ENCODE measurements around the gene AHI1.
A peak's percentile ranks its signal among the peaks of the same experiment; 100 is the strongest.

The AHI1 gene

DNA sequence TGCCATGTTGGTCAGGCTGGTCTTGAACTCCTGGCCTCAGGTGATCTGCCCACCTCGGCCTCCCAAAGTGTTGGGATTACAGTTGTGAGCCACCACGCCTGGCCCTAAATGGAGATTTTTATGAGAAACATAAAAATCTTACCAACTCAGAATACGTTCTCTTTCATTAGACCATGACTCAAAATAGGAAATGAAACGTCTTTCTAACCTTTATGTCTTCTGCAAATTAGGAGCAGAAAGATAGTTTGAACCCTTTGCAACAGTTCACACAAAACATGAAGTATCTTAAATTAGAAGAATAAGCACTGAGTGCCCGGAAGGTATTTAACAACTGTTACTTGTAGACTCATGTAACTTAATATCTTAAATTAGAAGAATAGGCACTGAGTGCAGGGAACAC lies 48.3 kb downstream of the AHI1 start:
- H3K4me1 ChIP-seq (ENCODE audit: insufficient read depth, poor library complexity, severe bottlenecking), result no peaks in the 10 kb centered on the region
- ATAC-seq (ENCODE audit: low read depth) (no peak), DNase-seq (ENCODE audit: low spot score) (no peak)
- TF ChIP-seq, protein P1, sequence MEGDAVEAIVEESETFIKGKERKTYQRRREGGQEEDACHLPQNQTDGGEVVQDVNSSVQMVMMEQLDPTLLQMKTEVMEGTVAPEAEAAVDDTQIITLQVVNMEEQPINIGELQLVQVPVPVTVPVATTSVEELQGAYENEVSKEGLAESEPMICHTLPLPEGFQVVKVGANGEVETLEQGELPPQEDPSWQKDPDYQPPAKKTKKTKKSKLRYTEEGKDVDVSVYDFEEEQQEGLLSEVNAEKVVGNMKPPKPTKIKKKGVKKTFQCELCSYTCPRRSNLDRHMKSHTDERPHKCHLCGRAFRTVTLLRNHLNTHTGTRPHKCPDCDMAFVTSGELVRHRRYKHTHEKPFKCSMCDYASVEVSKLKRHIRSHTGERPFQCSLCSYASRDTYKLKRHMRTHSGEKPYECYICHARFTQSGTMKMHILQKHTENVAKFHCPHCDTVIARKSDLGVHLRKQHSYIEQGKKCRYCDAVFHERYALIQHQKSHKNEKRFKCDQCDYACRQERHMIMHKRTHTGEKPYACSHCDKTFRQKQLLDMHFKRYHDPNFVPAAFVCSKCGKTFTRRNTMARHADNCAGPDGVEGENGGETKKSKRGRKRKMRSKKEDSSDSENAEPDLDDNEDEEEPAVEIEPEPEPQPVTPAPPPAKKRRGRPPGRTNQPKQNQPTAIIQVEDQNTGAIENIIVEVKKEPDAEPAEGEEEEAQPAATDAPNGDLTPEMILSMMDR (IDR thresholded peaks at IDR 0.05; ENCODE audit: poor library complexity, severe bottlenecking), result no peak
- H3K4me3 ChIP-seq (ENCODE audit: severe bottlenecking), result no peak overlapping the region
- no peak overlapping the region for H3K27ac ChIP-seq (ENCODE audit: poor library complexity, severe bottlenecking)
- H3K9me3 ChIP-seq (ENCODE audit: severe bottlenecking), result no peaks in the 10 kb centered on the region
- H3K27me3 ChIP-seq (ENCODE audit: insufficient read depth, poor library complexity, severe bottlenecking), result no peaks in the 10 kb centered on the region
- H3K36me3 ChIP-seq (ENCODE audit: low read depth), result peaks cover 6% of the 10 kb centered on the region

DNA sequence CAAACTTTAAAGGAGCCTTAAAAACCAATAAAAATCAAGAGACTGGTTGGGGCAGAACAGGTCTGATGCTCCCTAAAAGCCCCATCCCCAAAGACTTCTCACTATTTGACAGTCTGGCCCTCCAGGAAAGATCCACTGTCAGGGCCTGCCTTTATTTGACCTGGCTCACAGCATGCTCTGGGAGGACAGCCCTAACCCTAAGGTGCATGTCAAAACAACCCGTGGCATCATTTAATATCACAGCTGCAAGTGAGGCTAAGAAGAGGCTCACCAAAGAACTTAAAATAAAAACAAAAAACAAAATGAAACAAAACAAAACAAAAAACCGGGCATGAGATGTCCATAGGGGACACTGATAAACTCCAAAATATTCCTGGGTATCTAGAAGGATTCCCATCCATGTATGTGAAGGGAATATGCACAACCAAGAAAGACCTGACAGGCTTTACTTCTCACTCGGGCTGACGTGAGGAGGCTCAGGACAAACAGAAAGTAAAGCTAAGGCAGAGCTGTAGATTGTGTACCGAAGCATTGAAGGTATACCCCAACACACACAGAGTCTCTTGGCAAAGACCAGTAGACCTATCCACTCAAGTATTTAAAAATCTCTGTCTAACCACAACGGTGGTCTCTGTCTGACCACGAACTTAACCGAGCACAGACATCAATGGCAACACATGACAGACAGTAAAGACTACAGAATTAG lies 57.3 kb downstream of the AHI1 start:
- DNase-seq (ENCODE audit: low spot score), result no peak
- Histone ChIP-seq H3K4me1 (ENCODE audit: insufficient read depth, poor library complexity, severe bottlenecking) (no peaks in the 10 kb centered on the region), H3K36me3 (ENCODE audit: low read depth) (peaks cover 12% of the 10 kb centered on the region), H3K9me3 (ENCODE audit: severe bottlenecking) (no peaks in the 10 kb centered on the region), H3K4me3 (ENCODE audit: severe bottlenecking) (no peak overlapping the region), H3K27me3 (ENCODE audit: insufficient read depth, poor library complexity, severe bottlenecking) (no peaks in the 10 kb centered on the region), H3K27ac (ENCODE audit: poor library complexity, severe bottlenecking) (no peak overlapping the region)
- ATAC-seq (ENCODE audit: low read depth), result peak; percentile 48; the same call in 2 of the 3 replicates
- TF ChIP-seq, protein P1 (IDR thresholded peaks at IDR 0.05; ENCODE audit: poor library complexity, severe bottlenecking), result no peak

- ATAC-seq (ENCODE audit: low read depth) (no peak), DNase-seq (ENCODE audit: low spot score) (no peak)
- Histone ChIP-seq H3K36me3 (ENCODE audit: low read depth) (peaks cover 12% of the 10 kb centered on the region), H3K27ac (ENCODE audit: poor library complexity, severe bottlenecking) (no peak overlapping the region), H3K27me3 (ENCODE audit: insufficient read depth, poor library complexity, severe bottlenecking) (no peaks in the 10 kb centered on the region), H3K4me1 (ENCODE audit: insufficient read depth, poor library complexity, severe bottlenecking) (no peaks in the 10 kb centered on the region), H3K4me3 (ENCODE audit: severe bottlenecking) (no peak overlapping the region), H3K9me3 (ENCODE audit: severe bottlenecking) (no peaks in the 10 kb centered on the region)
- TF ChIP-seq, protein P1 (IDR thresholded peaks at IDR 0.05; ENCODE audit: poor library complexity, severe bottlenecking), result no peak
These were observed 58.0 kb downstream of the AHI1 start for GRCh38 chr6:135439549-135439948.

DNA sequence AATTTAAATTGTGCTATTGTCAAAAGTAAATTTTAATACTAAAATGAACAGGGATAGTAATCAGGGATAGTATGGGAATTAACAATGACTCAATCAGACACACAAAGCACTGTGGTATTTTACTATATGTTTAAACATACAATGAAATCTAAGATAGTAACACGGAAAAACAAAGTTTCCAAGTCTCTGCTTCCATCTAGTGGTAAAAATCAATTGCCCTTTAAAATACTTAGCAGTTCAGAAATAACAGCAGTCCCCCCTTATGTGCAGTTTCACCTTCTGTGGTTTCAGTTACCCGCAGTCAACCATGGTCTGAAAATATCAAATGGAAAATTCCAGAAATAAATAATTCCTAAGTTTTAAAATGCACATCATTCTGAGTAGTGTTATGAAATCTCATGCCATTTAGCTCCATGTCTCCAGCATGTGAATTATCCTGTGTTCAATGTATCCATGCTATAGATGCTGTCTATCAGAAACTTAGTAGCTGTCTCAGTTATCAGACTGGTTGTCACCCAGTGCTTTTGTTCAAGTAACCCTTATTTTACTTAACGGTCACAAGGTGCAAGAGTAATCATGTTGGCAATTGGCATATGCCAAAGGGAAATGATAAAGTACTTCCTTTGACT lies 58.5 kb downstream of the AHI1 start:
- no peaks in the 10 kb centered on the region for H3K27me3 ChIP-seq (ENCODE audit: insufficient read depth, poor library complexity, severe bottlenecking)
- no peak for DNase-seq (ENCODE audit: low spot score)
- no peak overlapping the region for H3K4me3 ChIP-seq (ENCODE audit: severe bottlenecking)
- ATAC-seq (ENCODE audit: low read depth), result peak; percentile 72; the same call in 2 of the 3 replicates
- no peaks in the 10 kb centered on the region for H3K4me1 ChIP-seq (ENCODE audit: insufficient read depth, poor library complexity, severe bottlenecking)
- peaks cover 16% of the 10 kb centered on the region for H3K36me3 ChIP-seq (ENCODE audit: low read depth)
- no peaks in the 10 kb centered on the region for H3K9me3 ChIP-seq (ENCODE audit: severe bottlenecking)
- TF ChIP-seq, protein P1 (IDR thresholded peaks at IDR 0.05; ENCODE audit: poor library complexity, severe bottlenecking), result peak; percentile 82
- no peak overlapping the region for H3K27ac ChIP-seq (ENCODE audit: poor library complexity, severe bottlenecking)

DNA sequence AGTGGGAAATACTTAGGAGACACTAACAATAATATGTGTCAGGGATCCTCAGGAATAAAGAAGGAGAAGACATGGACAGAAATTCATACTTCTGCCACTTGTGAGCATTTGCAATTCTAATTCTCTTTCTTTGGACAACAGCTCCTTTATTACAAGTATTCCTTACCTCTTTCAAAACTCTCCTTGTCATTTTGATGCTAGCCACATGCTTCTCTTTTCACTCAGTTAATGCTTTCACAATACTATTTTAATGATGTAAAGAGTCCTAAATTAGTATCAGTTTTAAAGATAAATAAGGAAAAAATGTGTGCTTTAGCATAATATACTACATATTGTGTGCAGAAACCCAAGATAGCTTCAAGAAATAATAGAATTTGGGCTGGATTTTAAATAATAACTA lies 62.5 kb downstream of the AHI1 start:
- no peak for DNase-seq (ENCODE audit: low spot score)

More for the DNA sequence above, 62.5 kb downstream of the AHI1 start:
- ATAC-seq (ENCODE audit: low read depth), result no peak
- Histone ChIP-seq H3K9me3 (ENCODE audit: severe bottlenecking) (peaks cover 3% of the 10 kb centered on the region), H3K4me1 (ENCODE audit: insufficient read depth, poor library complexity, severe bottlenecking) (no peaks in the 10 kb centered on the region), H3K27ac (ENCODE audit: poor library complexity, severe bottlenecking) (no peak overlapping the region), H3K27me3 (ENCODE audit: insufficient read depth, poor library complexity, severe bottlenecking) (no peaks in the 10 kb centered on the region), H3K36me3 (ENCODE audit: low read depth) (peaks cover 14% of the 10 kb centered on the region; the same call in 1 of the 2 replicates), H3K4me3 (ENCODE audit: severe bottlenecking) (no peak overlapping the region)
- TF ChIP-seq, protein P1 (IDR thresholded peaks at IDR 0.05; ENCODE audit: poor library complexity, severe bottlenecking), result no peak
